ENCODE measurements around the gene SRGAP1. TPM values are rescaled to one million over a fixed set of nuclear protein-coding genes. Genes with fewer than 3 reads are reported as not detected.
A peak's percentile ranks its signal among the peaks of the same experiment; 100 is the strongest.

Gene SRGAP1
- polyA plus RNA-seq, 3 donors = 20.6 to 23.9 (median 23.2) TPM

DNA sequence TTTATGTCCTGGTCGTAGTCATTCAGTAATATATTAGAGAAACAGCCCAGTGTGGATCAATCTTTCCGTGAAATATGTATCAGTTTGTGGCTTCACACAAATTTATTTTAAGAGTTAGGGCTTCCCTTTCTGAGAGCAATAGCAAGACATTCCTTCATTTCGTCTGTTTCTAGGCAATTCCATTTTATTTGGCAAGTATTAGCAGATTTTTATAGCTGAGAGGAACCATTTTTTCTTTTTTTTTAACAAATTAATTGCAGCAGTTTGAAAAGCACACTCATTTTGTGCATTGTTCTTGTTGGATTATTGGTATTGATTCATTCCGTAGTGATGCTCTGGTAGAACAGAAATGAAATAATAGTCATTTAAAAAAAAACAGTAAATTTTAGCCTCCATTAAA is 132.9 kb downstream of the SRGAP1 start:
- DNase-seq (ENCODE audit: extremely low read depth in 1 of 11, low read depth in 9 of 11, low spot score in 4 of 11) = no peak

- DNase-seq (ENCODE audit: extremely low read depth in 1 of 11, low read depth in 9 of 11, low spot score in 4 of 11) = no peak
Measured at GRCh38 chr12:63978519-63978918, 134.0 kb downstream of the SRGAP1 start.

- no peak for DNase-seq (ENCODE audit: extremely low read depth in 1 of 11, low read depth in 9 of 11, low spot score in 4 of 11)
Measured at GRCh38 chr12:63980211-63980610, 135.7 kb downstream of the SRGAP1 start.

DNA sequence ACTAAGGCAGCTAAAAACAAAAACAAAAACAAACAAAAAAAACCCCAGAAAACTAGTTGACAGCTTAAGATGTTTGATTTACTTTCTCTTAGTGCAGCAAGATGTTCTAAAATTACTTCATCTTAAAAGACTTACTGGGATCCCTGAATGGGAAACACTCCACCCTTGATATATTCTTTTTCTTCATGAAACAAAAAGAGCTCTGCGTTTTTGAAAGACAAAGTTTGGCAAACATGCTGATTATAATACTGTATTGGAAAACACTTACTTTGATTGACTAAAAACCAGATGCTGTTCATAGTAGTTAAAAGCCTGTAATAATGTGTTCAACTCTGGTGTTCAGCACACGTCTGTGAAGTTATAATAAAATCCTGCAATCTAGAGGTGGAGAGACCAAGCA is 136.8 kb downstream of the SRGAP1 start:
- DNase-seq (ENCODE audit: extremely low read depth in 1 of 11, low read depth in 9 of 11, low spot score in 4 of 11) = no peak

DNA sequence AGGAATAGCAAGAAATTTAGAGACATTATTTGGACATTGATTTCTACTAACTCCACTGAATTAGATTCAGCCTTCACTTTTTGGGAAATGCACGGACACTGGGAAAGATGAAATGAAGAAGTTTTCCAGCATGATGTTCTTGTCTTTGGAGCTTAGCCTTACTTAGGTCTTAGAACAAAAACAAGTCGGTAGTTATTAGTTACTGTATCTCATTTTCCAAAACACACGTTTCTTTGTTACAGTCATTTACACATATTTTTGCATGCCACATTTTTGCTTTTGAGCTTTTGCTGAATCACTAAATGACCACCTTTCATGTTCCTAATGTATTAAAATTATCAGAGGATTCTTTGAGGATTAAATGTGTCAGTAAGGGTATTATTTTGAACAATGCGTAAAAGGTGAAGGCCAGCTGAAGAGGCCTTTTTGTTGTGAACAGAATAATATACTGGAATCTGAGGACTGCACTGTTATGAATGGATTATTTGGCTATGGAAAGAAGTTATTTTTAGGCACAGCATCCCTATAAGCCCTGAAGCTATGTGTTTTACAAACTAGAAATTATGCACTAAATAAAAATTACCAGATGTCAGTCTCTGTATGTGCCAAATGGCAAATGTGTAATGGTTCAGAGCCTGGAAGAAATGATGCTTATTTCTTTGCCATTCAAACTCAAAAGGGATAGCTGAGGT is 138.2 kb downstream of the SRGAP1 start:
- DNase-seq (ENCODE audit: extremely low read depth in 1 of 11, low read depth in 9 of 11, low spot score in 4 of 11) = no peak

DNA sequence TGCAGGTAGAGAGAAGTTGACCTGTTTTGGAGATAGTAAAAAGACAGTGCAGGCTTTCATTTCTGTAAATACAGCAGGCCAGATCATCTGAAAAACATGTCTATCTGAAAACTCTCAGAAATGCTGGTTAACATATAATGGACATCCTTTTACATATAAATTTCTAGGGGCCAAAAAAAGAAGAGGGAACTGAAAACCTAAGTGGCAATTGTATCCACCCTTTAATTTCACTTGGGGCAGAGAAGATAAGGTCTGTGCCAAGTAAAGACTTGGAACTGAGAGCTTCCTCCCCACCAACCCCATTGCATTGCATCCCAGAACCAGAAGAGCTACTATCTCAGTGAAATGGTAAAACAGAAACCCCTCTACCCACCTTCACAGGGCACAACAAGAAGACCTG is 141.0 kb downstream of the SRGAP1 start:
- DNase-seq (ENCODE audit: extremely low read depth in 1 of 11, low read depth in 9 of 11, low spot score in 4 of 11) = no peak

GRCh38 chr12:63985945-63986344 is 141.4 kb downstream of the SRGAP1 start:
- DNase-seq (ENCODE audit: extremely low read depth in 1 of 11, low read depth in 9 of 11, low spot score in 4 of 11) = no peak

- DNase-seq (ENCODE audit: extremely low read depth in 1 of 11, low read depth in 9 of 11, low spot score in 4 of 11) = peak in 3 of 11 donors; percentile 29 to 36 (median 31)
Measured at GRCh38 chr12:63989301-63989845, 144.9 kb downstream of the SRGAP1 start.

GRCh38 chr12:63990828-63991547 is 146.5 kb downstream of the SRGAP1 start:
- no peak for DNase-seq (ENCODE audit: extremely low read depth in 1 of 11, low read depth in 9 of 11, low spot score in 4 of 11)

- DNase-seq (ENCODE audit: extremely low read depth in 1 of 11, low read depth in 9 of 11, low spot score in 4 of 11) = no peak
Measured at GRCh38 chr12:63994704-63995103, 150.2 kb downstream of the SRGAP1 start.

GRCh38 chr12:63995512-63995911 is 151.0 kb downstream of the SRGAP1 start:
- DNase-seq (ENCODE audit: extremely low read depth in 1 of 11, low read depth in 9 of 11, low spot score in 4 of 11) = no peak

DNA sequence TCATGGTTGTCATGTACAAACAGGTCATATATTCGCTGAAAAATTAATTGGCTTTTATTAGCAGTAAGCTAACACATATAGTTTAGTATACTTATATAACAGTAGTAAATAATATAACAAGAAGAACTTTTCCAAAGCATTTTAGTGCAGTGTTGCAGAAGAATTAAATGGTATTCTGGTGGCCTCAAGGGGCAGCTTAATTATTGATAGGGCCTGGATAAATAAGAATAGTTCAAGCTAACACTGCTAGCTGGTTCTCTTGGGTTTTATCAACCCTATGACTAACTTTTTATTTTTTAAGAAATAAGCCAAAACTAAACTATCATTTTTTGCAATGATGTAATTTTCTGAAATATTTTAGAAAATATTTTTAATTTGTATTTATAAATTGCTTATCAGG is 152.1 kb downstream of the SRGAP1 start:
- DNase-seq (ENCODE audit: extremely low read depth in 1 of 11, low read depth in 9 of 11, low spot score in 4 of 11) = no peak

DNA sequence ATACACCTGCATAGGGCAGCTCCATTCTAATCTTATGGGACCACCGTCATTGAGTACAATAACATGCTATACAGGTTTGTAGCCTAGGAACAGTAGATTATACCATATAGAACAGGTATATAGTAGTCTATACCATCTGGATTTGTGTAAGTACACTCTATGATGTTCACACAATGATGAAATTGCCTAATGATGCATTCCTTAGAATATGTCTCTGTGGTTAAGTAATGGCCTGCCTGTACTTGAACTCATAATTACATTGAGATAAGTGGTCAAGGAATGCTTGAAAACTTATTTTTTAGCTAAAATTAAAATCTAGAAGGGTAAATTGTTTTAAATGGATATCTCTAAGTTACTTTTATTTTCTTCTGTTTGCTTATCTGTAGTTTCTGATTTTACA is 152.7 kb downstream of the SRGAP1 start:
- no peak for DNase-seq (ENCODE audit: extremely low read depth in 1 of 11, low read depth in 9 of 11, low spot score in 4 of 11)

DNA sequence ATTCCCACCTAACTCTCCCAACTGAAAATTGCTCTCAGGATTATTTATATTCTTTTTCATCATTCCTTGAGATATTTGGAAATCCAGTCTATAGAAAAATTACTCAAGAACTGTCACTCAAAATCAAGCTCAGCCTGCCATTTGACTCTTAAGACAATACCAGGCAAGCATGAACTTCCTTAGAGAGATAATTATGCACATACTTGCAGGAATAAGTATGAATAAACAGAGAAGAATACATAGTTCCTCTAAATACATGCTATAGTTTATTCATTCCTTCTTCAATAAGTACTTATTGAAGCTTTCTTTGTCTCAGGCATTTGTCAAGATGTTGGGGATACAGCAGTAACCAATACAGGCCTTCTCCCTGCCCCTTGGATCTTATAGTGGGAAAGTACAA is 154.1 kb downstream of the SRGAP1 start:
- DNase-seq (ENCODE audit: extremely low read depth in 1 of 11, low read depth in 9 of 11, low spot score in 4 of 11) = no peak

DNA sequence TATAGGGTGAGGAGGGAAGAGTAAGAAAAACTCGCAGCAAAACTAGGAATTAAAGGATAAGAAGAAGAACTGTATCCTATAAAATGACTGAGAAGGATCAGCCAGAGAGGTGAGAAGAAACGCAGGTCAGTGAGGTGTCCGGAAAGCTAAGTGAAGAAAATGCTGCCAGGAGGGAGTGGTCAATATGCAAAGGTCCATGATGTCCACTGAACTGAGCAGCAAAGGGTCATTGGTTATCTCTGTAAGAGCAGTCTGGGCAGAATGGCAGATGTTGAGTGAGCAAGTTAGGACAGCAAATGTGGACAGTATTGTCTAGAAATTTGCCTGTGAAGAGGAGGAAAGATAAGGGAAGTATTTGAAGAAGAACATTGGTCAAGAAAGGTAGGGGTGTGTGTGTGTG is 155.4 kb downstream of the SRGAP1 start:
- no peak for DNase-seq (ENCODE audit: extremely low read depth in 1 of 11, low read depth in 9 of 11, low spot score in 4 of 11)

GRCh38 chr12:64001439-64001838 is 156.9 kb downstream of the SRGAP1 start:
- no peak for DNase-seq (ENCODE audit: extremely low read depth in 1 of 11, low read depth in 9 of 11, low spot score in 4 of 11)

DNA sequence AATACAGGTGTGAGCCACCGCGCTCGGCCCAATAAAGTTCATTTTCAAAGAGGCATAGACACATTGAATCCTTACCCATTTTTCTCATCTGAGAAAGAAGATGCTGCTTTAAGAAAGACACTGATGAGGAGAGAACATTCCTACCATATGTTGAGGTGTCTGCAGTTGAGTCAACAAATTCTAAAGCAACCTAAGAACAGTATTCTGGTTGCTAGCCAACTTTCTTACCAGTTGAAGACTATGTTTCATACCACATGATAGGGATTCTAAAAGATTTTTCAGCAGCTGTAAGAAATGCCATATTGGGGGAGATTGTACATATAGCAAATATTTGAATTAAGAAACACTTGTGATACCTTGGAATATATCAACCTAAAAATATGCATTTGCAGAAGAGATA is 160.1 kb downstream of the SRGAP1 start:
- DNase-seq (ENCODE audit: extremely low read depth in 1 of 11, low read depth in 9 of 11, low spot score in 4 of 11) = no peak

DNA sequence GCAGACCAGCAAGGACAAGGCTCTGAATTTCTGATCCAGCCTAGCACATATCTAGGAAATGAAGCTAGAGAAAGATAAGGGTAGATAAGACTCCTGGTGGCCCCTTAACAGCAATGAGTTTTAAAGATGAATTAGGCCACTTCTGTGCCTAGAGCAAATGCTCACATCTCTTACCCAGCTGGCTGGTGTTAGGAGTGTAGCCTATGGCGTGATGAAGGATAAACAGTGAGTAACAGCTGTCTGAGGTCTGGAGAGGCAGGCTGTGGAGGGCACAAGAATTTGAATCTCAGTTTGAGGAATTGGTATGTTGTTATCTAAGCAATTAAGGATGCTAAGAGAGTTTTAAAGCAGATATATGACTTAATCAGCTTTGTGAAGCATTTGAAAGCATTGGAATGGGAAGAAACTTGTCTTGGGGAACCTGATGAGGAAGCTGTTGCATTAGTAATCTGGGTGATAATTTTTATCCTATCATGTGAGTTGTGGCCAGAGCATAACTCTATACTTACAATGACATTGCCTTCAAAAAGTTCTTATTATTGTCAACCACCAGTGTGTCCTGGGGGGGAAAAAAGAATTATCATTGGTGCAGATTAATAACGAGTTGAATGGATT is 161.8 kb downstream of the SRGAP1 start:
- no peak for DNase-seq (ENCODE audit: extremely low read depth in 1 of 11, low read depth in 9 of 11, low spot score in 4 of 11)

DNA sequence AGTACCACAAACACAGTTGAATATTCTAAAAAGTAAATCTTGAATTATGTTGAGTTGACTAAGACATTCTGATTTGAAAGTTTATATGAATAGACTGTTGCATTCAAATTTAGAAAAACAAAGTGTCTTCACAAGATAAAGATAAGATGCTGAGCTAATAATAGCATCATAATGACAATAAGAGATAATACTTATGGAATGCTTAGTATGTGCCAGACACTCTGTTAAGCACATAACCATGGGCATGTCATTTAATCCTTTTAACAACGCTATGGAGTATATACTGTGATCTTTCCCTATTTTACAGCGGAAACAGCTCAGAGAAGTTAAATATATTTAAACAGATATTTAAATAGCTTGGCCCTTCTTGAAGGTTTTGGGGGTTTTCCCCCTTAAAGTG is 163.4 kb downstream of the SRGAP1 start:
- DNase-seq (ENCODE audit: extremely low read depth in 1 of 11, low read depth in 9 of 11, low spot score in 4 of 11) = no peak

GRCh38 chr12:64008596-64008995 is 164.1 kb downstream of the SRGAP1 start:
- no peak for DNase-seq (ENCODE audit: extremely low read depth in 1 of 11, low read depth in 9 of 11, low spot score in 4 of 11)

Data from renal cortex interstitium (tissue), 11 donors.